HG02798 (cell line): Measurements from ENCODE around the gene AMMECR1L.
"Not testable (repeated sequence)": the region's sequence is repeated elsewhere in the genome, so short reads cannot be mapped to it uniquely, and the experiment has no call there.

Source experiments
- ATAC-seq: cut with Tn5 transposase; IDR thresholded peaks from one replicate; pipeline ENCODE4 v1.9.1; 2021; ENCODE audit warnings: mild to moderate bottlenecking; ENCODE audit not compliant: unreplicated experiment, poor library complexity

The AMMECR1L gene

DNA sequence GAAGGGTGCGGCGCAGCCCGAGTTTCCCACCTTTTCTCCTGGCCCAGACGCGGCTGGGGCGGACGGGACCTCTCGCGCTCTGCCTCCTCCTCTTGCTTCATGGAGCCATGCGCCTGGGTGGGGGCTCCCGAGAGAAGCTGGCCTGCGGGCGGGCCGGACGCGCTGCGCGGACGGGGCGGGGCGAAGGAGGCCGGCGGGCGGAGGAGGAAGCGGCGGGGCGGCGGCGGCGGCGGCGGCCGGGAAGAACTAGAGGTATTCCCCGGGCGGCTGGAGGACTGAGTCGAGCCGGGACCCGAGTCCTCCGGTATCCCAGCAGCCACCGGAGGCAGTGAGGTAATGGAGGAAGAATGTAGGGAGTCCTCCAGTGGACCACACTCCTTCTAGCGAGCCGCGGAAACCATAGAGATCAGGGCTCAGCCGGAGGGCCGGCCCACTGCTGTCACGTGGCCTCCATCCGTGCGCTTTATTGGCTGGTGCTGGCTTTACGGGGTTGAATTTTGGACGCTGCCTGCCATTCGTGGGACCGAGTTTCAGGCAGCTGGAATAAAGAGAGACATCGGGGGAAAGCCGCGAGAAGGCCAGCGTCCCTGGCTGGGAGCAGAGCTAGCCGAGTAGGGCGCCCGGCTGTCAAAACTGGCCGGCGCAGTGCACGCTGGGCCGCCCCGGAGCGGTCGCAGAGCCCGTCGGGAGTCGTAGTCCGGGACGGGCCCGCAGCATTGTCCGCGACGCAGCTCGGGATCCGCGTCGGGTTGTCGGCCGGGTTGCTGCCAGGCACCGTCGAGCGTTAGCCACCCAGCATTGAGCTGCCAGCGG, at the start of gene AMMECR1L:
TSS of gene AMMECR1L (minus strand) at position 177 of the 813 bp plus-strand sequence. CDS start 11,722 bp downstream, outside the sequence.
- ATAC-seq: peak; percentile 94

GRCh38 chr2:127935337-127935736, 49.6 kb upstream of the AMMECR1L start:
- no peak for ATAC-seq

DNA sequence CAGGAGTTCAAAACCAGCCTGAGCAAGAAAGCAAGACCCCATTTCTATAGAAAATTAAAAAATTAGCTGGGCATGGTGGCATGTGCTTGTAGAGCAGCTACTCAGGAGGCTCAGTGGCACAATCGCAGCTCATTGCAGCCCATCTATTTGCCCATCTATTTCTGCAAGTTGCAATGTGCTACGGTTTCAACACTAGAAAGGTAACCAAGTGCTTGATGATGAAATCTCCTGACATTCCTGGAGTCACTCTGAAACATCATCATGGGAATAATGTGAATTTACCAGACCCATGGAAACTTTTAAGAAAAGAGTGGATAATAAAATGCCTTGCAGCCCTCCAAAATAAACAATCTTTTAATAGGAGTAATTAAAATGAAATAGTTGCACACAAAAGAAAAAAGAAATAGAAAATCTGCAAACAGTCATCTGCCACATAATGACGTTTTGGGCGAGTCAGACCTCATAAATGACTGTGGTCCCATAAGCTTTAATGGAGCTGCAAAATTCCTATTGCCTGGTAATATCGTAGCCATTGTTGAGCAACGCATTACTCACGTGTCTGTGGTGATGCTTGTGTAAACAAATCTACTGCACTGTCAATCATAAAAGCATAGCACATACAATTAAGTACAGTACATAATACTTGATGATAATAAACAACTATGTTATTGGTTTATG, 46.6 kb upstream of the AMMECR1L start:
- ATAC-seq: no peak

DNA sequence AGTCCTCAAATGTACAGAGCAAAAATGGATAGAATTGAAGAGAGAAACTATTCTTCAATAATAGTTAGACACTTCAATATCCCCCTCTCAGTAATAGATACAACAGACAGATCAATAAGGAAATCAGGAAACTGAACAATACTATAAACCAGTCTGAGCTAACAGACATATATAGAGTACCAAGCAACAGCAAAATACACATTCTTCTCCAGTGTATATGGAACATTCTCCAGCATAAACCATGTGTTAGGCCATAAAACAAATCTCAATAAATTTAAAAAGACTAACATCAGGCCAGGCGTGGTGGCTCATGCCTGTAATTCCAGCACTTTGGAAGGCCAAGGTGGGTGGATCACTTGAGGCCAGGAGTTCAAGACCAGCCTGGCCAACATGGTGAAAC, 43.7 kb upstream of the AMMECR1L start:
- ATAC-seq: no peak

- ATAC-seq: no peak
These were observed 41.6 kb upstream of the AMMECR1L start for GRCh38 chr2:127927384-127927783.

DNA sequence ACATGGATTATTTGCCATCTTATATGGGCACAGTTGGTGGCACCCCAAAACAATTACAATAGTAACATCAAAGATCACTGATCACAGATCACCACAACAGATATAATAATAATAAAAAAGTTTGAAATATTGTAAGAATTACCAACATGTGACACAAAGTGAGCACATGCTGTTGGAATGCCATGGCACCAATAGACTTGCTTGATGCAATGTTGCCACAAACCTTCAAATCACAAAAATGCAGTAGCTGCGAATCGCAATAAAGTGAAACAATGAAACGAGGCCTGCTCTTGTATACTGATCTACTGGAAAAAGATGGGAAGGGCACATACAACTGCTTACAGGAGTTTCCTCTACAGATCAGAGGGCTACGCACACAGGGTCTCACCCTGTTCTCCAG, 32.2 kb upstream of the AMMECR1L start:
- ATAC-seq: no peak

DNA sequence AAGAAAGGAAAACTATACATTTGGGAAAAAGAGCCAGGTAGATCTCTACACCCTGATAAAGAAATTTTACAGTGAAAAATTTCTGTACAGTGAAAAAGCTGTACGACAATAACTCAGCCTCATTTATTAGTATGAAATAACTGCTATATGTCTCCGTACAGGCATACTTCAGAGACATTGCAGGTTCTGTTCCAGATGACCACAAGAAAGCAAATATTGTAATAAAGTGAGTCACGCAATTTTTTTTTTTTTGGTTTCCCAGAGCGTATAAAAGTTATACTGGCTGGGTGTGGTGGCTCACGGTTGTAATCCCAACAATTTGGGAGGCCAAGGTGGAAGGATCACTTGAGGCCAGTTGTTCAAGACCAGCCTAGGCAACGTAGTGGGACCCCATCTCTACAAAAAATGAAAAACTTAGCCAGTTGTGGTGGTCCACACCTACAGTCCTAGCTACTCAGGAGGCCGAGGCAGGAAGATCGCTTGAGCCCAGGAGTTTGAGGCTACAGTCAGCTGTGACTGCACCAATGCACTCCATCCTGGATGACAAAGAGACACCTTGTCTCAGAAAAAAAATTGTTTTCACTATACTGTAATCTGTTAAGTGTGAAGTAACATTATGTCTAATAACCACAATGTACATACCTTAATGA, 28.2 kb upstream of the AMMECR1L start:
- no peak for ATAC-seq

DNA sequence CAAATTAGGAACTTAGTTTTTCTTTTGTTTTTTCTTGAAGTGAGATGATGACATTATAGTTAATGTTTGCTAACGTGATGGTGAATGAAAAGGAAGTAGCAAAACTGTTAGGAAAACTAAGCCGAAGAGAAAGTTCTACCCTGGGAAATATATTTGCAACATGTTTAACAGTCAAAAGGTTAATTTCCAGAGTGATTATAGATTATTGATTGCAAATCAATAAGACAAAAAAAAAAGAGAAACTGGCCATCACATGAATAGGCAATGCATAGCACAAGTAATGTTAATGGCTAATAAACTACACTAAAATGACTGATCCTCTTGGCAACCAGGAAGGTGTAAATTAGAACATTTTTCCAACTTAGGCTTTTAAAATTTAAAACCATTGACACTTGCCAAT, 26.0 kb upstream of the AMMECR1L start:
- no peak for ATAC-seq

DNA sequence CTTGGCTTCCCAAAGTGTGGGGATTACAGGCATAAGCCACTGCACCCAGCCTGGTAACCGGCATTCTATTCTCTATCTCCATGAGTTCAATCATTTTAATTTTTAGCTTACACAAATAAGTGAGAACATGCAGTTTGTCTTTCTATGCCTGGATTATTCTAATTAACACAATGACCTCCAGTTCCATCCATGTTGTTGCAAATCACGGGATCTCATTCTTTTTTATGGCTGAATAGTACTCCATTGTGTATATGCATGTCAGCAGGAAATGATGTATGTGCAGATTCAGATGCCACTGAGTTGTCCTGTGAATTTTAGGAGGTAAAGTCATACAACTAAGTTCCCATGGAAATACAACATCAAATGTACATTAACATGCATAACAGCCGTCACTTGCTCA, 24.7 kb upstream of the AMMECR1L start:
- ATAC-seq: no peak

DNA sequence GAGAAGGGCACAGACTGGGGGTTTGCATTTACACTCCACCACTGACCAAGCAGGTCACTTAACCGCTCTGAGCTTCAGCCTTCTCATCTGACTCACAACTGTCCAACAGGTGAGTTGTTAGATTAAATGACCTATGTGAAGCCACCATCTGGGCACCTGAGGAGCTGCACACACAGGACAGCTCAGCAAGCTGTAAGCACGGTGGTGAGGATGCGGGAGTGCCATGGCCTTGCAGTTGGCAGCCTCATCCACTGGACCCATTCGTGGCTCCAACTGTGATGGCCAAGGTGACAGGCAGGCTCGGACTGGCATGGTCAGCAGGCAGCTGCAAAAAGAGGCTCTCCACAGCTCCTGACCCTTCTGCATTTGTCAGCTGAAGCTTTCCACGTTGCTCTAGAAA, 23.3 kb upstream of the AMMECR1L start:
- ATAC-seq: no peak

DNA sequence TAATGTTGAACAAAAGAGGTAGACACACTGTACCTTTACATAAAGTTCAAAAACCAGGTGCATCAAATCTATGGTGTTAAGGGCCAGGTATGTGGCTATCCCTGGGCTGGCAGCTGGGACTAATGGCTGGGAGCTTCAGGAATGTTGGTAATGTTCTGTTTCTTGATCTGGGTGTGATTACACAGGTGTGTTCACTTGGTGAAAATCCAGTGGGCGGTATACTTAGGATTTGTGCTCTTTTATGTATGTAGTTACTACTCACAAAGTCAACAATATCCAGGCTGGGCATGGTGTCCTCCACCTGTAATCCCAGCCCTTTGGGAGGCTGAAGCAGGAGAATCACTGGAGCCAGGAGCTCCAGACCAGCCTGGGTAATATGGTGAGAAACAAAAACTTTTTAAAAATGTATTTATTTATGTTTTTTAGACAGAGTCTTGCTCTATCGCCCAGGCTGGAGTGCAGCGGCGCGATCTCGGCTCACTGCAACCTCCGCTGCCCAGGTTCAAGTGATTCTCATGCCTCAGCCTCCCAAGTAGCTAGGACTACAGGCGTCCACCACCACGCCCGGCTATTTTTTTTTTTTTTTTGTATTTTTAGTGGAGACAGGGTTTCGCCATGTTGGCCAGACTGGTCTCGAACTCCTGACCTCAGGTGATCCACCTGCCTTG, 22.1 kb upstream of the AMMECR1L start:
- not testable (repeated sequence) for ATAC-seq

DNA sequence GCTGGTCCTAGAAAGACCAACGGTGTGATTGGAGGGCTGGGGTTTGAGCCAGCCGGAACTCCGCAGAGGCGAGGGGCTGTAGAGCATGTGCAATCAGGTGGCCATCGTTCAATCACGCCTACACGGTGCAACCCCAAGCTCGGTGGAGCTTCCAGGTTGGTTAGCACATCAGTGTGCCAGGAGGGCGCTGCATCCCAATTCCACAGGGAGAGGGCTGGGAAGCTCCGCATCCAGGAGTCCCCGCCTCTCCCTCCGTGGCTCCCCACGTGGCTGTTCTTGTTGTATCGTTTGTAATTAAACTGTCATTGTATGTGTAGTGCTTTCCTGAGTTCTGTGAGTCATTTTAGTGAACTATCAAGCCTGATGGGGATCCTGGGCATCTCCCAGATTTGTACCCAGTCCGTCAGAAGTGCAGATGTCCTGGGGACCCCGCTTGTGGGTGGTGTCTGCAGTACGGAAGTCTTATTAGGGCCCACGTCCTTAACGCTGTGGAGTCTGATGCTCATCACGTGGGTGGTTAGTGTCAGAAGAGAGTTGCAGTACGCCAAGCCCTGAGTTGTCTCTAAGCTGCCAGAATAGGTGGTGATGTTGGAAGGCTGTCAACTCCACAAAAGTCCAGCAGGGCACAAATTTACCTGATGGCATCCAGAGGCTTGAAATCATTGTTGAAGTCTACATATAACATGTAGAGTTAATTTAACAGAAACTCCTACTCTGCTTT, 20.6 kb upstream of the AMMECR1L start:
- no peak for ATAC-seq

DNA sequence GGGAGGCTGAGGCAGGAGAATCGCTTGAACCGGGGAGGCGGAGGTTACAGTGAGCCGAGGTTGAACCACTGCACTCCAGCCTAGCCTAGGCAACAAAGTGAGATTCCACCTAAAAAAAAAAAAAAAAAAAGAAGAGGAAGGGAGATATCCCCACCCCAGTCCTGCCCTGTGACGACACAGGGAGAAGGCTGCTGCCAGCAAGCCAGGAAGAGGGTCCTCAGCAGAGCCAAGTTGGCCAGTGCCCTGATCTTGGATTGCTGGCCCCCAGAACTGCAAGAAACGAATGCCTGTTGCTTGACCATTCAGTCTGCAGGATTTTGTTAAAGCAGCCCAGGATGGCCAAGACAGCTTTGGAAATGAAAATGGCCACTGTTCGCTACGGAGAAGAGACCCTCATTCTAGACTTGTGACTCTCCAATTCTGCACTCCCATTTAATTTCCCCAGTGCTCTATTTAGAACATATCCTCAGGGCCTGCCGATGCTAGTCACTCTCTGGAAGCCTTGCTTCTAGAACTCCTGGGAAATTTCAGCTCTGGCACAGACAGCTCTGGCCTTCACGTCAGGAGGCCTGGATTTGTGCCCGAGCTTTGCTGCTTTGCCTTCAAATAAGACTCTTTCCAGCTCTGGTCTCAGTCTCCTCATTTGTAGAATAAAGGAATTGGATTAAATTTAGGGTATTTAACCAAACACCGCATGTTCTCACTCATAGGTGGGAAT, 15.7 kb upstream of the AMMECR1L start:
- no peak for ATAC-seq

DNA sequence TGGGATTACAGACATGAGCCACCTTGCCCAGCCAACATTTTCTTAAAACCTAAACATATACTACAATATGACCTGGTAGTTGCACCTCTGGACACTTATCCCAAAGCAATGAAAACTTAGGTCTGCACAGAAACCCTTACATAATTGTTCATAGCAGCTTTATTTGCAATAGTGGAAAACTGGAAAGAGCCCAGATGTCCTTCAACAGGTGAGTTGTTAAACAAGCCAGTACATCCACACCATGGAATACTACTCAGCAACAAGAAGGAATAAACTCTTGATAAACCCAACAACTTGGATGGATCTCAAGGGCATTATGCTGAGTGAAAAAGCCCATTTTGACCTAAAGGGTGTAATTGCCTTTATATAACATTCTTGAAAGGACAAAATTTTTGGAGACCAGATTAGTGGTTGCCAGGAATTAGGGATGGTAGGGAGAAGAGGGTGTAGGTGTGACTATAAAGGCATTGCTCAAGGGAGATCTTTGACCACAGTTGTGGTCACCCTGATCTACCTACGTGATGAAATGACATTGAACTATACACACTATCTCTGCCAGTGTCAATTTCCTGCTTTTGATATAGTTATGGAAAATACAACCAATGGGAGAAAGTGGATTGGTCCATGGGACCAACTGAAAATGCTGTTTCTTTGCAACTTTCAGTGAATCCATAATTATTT, 11.9 kb upstream of the AMMECR1L start:
- ATAC-seq: no peak

- ATAC-seq: no peak
These were observed 7.7 kb upstream of the AMMECR1L start for GRCh38 chr2:127893494-127893893.

DNA sequence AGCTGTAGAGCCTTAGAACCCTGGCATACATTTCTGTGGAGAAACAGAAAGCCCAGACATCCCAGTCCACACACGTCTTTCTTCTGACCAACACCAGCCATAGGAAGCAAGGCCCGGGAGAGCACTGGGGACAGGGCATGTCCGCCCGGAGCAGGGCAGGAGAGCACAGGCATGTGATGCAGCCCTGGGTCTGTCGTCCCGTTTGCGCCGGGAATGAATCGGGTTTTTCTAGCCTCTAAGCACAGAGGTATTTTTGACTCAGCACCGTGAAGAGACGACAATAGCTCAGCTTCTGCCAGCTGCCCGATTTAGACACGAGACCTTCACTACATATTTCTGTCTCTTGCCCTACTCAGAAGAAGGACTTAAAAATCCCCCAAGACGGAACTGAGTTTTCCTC, 7.3 kb upstream of the AMMECR1L start:
- ATAC-seq: no peak

GRCh38 chr2:127891811-127892210, 6.1 kb upstream of the AMMECR1L start:
- no peak for ATAC-seq

GRCh38 chr2:127890756-127891155, 5.0 kb upstream of the AMMECR1L start:
- not testable (repeated sequence) for ATAC-seq

DNA sequence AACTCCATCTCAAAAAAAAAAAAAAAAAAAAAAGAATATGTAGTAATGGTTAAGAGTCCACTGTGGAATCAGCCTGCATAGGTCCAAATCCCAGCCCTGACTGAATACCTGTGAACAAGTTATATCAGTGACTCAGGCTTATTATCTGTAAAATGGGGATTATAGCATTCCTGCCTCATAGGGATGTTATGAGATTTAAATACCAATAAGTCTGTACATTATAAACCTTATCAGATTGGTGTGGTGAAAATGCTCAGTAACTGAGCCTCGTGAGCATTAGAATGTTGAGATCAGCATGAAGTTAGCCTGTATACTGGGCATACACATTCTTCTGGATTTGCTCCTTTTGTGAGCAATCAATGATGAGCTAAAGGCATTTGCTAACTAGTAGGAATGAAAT, 3.0 kb upstream of the AMMECR1L start:
- no peak for ATAC-seq
